Measurements from ENCODE around the gene RBP7. TPM values are rescaled to one million over a fixed set of nuclear protein-coding genes. Genes with fewer than 3 reads are reported as not detected.

The RBP7 gene
- total RNA-seq, 2 experiments from 2014 or later: not detected

DNA sequence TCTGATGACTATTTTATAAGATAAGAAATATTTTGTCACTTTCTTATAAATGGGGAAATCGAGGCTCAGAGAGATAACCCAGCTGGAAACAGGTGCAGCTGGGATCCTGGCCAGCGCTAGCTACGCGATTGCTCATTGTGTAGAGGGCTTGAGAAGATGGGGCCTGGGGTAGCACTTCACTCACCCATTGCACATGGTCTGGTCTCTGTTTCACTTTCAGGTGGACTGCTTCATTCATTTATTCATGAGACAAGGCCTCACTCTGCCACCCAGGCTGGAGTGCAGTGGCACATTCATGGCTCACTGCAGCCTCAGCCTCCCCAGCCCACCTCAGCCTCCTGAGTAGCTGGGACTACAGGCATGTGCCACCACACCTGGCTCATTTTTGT lies 59.6 kb downstream of the RBP7 start:
- TF ChIP-seq, protein P1, sequence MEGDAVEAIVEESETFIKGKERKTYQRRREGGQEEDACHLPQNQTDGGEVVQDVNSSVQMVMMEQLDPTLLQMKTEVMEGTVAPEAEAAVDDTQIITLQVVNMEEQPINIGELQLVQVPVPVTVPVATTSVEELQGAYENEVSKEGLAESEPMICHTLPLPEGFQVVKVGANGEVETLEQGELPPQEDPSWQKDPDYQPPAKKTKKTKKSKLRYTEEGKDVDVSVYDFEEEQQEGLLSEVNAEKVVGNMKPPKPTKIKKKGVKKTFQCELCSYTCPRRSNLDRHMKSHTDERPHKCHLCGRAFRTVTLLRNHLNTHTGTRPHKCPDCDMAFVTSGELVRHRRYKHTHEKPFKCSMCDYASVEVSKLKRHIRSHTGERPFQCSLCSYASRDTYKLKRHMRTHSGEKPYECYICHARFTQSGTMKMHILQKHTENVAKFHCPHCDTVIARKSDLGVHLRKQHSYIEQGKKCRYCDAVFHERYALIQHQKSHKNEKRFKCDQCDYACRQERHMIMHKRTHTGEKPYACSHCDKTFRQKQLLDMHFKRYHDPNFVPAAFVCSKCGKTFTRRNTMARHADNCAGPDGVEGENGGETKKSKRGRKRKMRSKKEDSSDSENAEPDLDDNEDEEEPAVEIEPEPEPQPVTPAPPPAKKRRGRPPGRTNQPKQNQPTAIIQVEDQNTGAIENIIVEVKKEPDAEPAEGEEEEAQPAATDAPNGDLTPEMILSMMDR (IDR thresholded peaks at IDR 0.05): no peak
- POLR2A ChIA-PET: no interaction called here

DNA sequence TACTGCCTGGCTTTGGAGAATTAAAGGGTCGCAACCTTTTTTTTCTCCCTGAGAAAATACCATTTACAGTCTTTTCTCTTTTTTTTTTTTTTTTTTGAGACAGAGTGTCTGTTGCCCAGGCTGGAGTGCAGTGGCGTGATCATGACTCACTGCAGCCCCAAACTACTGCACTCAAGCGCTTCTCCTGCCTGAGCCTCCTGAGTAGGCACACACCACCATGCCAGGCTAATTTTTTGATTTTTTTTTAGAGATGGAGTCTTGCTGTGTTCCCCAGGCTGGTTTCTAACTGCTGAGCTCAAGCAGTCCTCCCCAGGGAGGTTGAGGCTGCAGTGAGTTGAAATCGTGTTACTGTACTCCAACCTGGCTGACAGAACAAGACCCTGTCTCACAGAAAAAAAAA lies 60.3 kb downstream of the RBP7 start:
- H3K4me3 Mint-ChIP-seq: no peak overlapping the region
- peaks cover 4% of the 10 kb centered on the region for H3K4me1 Mint-ChIP-seq (ENCODE audit: low read depth)
- DNase-seq: no peak
- ATAC-seq: no peak
- peaks cover 10% of the 10 kb centered on the region for H3K36me3 Mint-ChIP-seq (ENCODE audit: low read depth)
- no peaks in the 10 kb centered on the region for H3K9me3 Mint-ChIP-seq
- H3K27ac Mint-ChIP-seq: no peak overlapping the region
- no peaks in the 10 kb centered on the region for H3K27me3 Mint-ChIP-seq
- TF ChIP-seq, protein P1 (IDR thresholded peaks at IDR 0.05): no peak
- CTCF ChIA-PET: no interaction called here
- POLR2A ChIA-PET: no interaction called here
- intact Hi-C loops (cut with micrococcal nuclease): no loop called here

More for the DNA sequence above, 59.6 kb downstream of the RBP7 start:
- Mint-ChIP-seq H3K27me3 (no peaks in the 10 kb centered on the region), H3K4me3 (no peak overlapping the region), H3K4me1 (ENCODE audit: low read depth) (peaks cover 4% of the 10 kb centered on the region), H3K36me3 (ENCODE audit: low read depth) (peaks cover 12% of the 10 kb centered on the region), H3K9me3 (no peaks in the 10 kb centered on the region), H3K27ac (no peak overlapping the region)
- no peak for DNase-seq
- no peak for ATAC-seq
- intact Hi-C loops (cut with micrococcal nuclease): no loop called here
- CTCF ChIA-PET: no interaction called here

DNA sequence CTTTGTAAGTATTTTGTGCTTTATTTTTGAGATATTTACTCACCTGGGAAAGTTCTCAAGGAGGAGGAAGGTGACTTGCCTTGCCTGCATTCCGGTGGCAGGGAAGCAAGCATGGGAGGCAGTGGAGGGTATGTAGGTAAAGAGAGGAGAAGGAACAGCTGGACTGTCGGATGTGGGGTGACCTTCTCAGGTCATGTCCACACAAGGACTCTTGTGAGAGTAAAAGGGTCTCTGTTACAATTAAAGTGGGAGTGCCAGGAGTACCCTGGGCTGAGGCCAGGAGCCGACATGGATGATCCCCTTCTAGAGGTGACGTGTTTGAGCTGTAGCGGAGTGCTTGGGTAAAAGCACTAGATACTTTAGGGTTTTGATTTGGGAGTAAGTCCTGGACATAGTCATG lies 60.8 kb downstream of the RBP7 start:
- ATAC-seq: no peak
- CTCF ChIA-PET: no interaction called here
- Mint-ChIP-seq H3K36me3 (ENCODE audit: low read depth) (peaks cover 7% of the 10 kb centered on the region), H3K9me3 (no peaks in the 10 kb centered on the region), H3K27me3 (no peaks in the 10 kb centered on the region), H3K27ac (no peak overlapping the region), H3K4me1 (ENCODE audit: low read depth) (peaks cover 4% of the 10 kb centered on the region), H3K4me3 (no peak overlapping the region)
- POLR2A ChIA-PET: interaction anchor here (1.6 kb wide), 1 partner anchor 24 kb away, joined by 6 read pairs; the partner anchor contains the start of gene UBE4B
- no peak for DNase-seq
- TF ChIP-seq, protein P1 (IDR thresholded peaks at IDR 0.05): no peak
- intact Hi-C loops (cut with micrococcal nuclease): no loop called here

DNA sequence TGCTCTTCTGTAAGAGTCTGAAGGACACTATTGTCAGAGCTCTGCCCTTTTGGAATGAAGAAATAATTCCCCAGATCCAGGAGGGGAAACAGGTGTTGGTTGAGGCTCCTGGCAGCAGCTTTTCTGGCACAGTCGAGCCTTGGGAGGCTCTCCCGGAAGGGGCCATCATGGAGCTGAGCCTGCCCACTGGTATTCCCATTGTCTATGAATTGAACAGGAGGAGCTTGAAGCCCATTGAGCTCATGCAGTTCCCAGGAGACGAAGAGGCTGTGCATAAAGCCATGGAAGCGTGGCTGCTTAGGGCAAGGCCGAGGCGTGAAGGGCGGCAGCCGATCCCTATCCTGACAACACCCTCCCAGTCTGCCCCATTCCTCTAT lies 62.3 kb downstream of the RBP7 start:
- Mint-ChIP-seq H3K27ac (no peak overlapping the region), H3K4me1 (ENCODE audit: low read depth) (peaks cover 13% of the 10 kb centered on the region), H3K4me3 (no peak overlapping the region), H3K27me3 (no peaks in the 10 kb centered on the region), H3K9me3 (no peaks in the 10 kb centered on the region), H3K36me3 (ENCODE audit: low read depth) (peaks cover 9% of the 10 kb centered on the region)
- intact Hi-C loops (cut with micrococcal nuclease): no loop called here
- ChIA-PET POLR2A (interaction anchor here (0.6 to 1.6 kb wide), 3 partner anchors 10 to 30 kb away, joined by 3 to 6 read pairs (median 3); partner anchors contain the start of gene UBE4B), CTCF (no interaction called here)
- TF ChIP-seq, protein P1 (IDR thresholded peaks at IDR 0.05): no peak
- DNase-seq (no peak), ATAC-seq (no peak)

DNA sequence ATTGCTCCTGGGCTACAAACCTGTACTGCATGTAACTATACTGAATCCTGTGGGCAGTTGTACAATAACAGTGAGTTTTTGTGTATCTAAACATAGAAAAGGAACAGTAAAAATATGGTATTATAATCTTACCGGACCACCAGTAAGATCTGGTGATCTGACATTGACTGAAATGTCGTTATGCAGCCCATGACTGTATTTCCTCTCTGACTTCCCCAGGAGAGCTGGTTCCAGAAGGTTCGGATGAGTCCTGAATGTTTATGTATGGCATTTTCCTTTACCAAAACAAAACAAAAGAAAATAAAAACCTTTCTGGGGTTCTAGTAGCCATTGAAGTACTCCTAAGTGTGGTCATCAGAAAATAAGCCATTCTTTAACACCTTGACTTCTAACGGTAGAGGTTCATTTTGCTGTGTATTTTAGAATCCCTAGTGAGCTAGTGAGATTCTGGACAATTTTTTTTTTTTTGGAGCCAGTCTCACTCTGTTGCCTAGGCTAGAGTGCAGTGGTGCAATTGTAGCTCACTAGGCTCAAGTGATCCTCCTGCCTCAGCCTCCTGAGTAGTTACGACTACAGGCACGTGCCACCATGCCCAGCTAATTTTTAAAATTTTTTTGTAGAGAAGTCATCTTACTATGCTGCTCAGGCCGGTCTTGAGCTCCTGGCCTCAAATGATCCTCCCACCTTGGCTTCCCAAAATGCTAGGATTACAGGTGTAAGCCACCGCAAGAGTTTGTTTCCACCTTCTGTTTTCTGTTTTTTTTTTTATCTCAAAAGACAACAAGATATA lies 63.5 kb downstream of the RBP7 start:
- H3K4me3 Mint-ChIP-seq: no peak overlapping the region
- ATAC-seq: no peak
- no peaks in the 10 kb centered on the region for H3K9me3 Mint-ChIP-seq
- peaks cover 18% of the 10 kb centered on the region for H3K4me1 Mint-ChIP-seq (ENCODE audit: low read depth)
- H3K27ac Mint-ChIP-seq: no peak overlapping the region
- intact Hi-C loops (cut with micrococcal nuclease): no loop called here
- no peak for DNase-seq
- TF ChIP-seq, protein P1 (IDR thresholded peaks at IDR 0.05): no peak
- peaks cover 7% of the 10 kb centered on the region for H3K36me3 Mint-ChIP-seq (ENCODE audit: low read depth)
- POLR2A ChIA-PET: no interaction called here
- CTCF ChIA-PET: interaction anchor here (0.6 kb wide), 1 partner anchor 144 kb away, joined by 3 read pairs; no protein-coding TSS in a partner anchor
- no peaks in the 10 kb centered on the region for H3K27me3 Mint-ChIP-seq
